IPS-18c (cell line): ENCODE measurements around the gene OR5AP2.
"Not testable (repeated sequence)": the region's sequence is repeated elsewhere in the genome, so short reads cannot be mapped to it uniquely, and the experiment has no call there.

Experiments
- H3K4me3 ChIP-seq: 2 replicates; pipeline ENCODE4 v1.7.0; 2013; ENCODE audit warnings: low read depth, mild to moderate bottlenecking, low read length, moderate library complexity; ENCODE audit not compliant: insufficient read depth
- H3K9me3 ChIP-seq: one replicate; pipeline ENCODE4 v1.6.1; 2013; ENCODE audit warnings: mild to moderate bottlenecking, low read length, moderate library complexity; ENCODE audit not compliant: control insufficient read depth, insufficient read depth

Gene OR5AP2

GRCh38 chr11:56642339-56642738 is at the start of gene OR5AP2:
TSS of gene OR5AP2 (minus strand) at chr11:56642439. CDS start at chr11:56642439, 0 bp downstream.
- H3K4me3 ChIP-seq: no peak within 1 kb of the TSS

GRCh38 chr11:56691179-56691578 is 48.9 kb upstream of the OR5AP2 start:
- not testable (repeated sequence) for H3K4me3 ChIP-seq

More at GRCh38 chr11:56642339-56642738, at the start of gene OR5AP2:
- H3K9me3 ChIP-seq: peaks cover 2% of the 10 kb centered on the region

GRCh38 chr11:56688554-56689100 is 46.4 kb upstream of the OR5AP2 start:
- H3K4me3 ChIP-seq: no peak overlapping the region
- no peaks in the 10 kb centered on the region for H3K9me3 ChIP-seq

More at GRCh38 chr11:56691179-56691578, 48.9 kb upstream of the OR5AP2 start:
- H3K9me3 ChIP-seq: not testable (repeated sequence)

- Histone ChIP-seq H3K4me3 (no peak overlapping the region), H3K9me3 (no peaks in the 10 kb centered on the region)
Observed at GRCh38 chr11:56670984-56671383, 28.7 kb upstream of the OR5AP2 start.

- no peak within 1 kb of the TSS for H3K4me3 ChIP-seq
Observed at GRCh38 chr11:56663386-56663785, 21.1 kb upstream of the OR5AP2 start, which contains the start of gene OR5AR1. TSS of gene OR5AR1 (plus strand) at chr11:56663686. CDS start at chr11:56663686, 0 bp downstream.

GRCh38 chr11:56659755-56660154 is 17.5 kb upstream of the OR5AP2 start:
- H3K4me3 ChIP-seq: peak overlapping the region; percentile 32; the same call in 1 of the 2 replicates
- no peaks in the 10 kb centered on the region for H3K9me3 ChIP-seq

More at GRCh38 chr11:56663386-56663785, 21.1 kb upstream of the OR5AP2 start, which contains the start of gene OR5AR1:
- H3K9me3 ChIP-seq: no peaks in the 10 kb centered on the region

- Histone ChIP-seq H3K9me3 (no peaks in the 10 kb centered on the region), H3K4me3 (no peak overlapping the region)
Observed at GRCh38 chr11:56637500-56637899, 4.7 kb downstream of the OR5AP2 start.

GRCh38 chr11:56636861-56637260 is 5.4 kb downstream of the OR5AP2 start:
- no peaks in the 10 kb centered on the region for H3K9me3 ChIP-seq
- H3K4me3 ChIP-seq: no peak overlapping the region

GRCh38 chr11:56632329-56632728 is 9.9 kb downstream of the OR5AP2 start:
- no peaks in the 10 kb centered on the region for H3K9me3 ChIP-seq
- H3K4me3 ChIP-seq: no peak overlapping the region

GRCh38 chr11:56625946-56626345 is 16.3 kb downstream of the OR5AP2 start:
- Histone ChIP-seq H3K9me3 (no peaks in the 10 kb centered on the region), H3K4me3 (no peak overlapping the region)

- H3K9me3 ChIP-seq: no peaks in the 10 kb centered on the region
- no peak overlapping the region for H3K4me3 ChIP-seq
Observed at GRCh38 chr11:56624661-56625110, 17.6 kb downstream of the OR5AP2 start.

- no peak overlapping the region for H3K4me3 ChIP-seq
- H3K9me3 ChIP-seq: no peaks in the 10 kb centered on the region
Observed at GRCh38 chr11:56611174-56611573, 31.1 kb downstream of the OR5AP2 start.

GRCh38 chr11:56592088-56592717 is 50.0 kb downstream of the OR5AP2 start:
- H3K9me3 ChIP-seq, H3K4me3 ChIP-seq: not testable (repeated sequence)
